Measurements from ENCODE around the gene KRT10. TPM values are rescaled to one million over a fixed set of nuclear protein-coding genes. Genes with fewer than 3 reads are reported as not detected.
A peak's percentile ranks its signal among the peaks of the same experiment; 100 is the strongest.

KRT10 gene
- polyA plus RNA-seq, 3 donors = 9.7 to 79.1 (median 58.7) TPM

DNA sequence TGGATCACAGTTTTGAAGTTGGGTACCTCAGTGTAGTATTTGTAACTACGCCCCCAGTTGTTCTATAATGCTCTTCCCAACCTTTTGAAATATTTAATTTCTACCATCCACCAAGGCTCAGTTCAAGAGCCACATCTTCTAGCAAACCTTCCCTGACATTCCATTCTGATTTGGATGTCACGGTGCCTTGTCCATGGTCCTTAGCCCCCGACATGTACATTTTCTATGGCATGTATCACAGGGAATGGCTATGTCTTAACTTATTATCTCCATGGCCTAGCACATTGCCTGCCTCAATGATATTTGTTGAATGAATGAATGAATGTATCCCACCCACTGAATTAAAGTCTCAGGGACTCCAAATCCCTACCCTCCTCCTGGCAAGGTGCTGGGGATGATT, 16.3 kb downstream of the KRT10 start:
- Histone ChIP-seq H2AFZ (ENCODE audit: insufficient read depth, low read depth, low read length, poor library complexity, severe bottlenecking) (no peak overlapping the region), H3K27me3 (ENCODE audit: control insufficient read depth in 2 of 2, insufficient read depth in 2 of 2, low read length in 2 of 2) (peaks cover 51 to 53% of the 10 kb centered on the region in 2 donors), H3K9ac (ENCODE audit: insufficient read depth, low read length, poor library complexity, severe bottlenecking) (no peak overlapping the region), H3K9me3 (replicated peaks in 1 of 2; ENCODE audit: control insufficient read depth in 1 of 2, insufficient read depth in 1 of 2, low read length in 2 of 2) (no peaks in the 10 kb centered on the region), H3K27ac (ENCODE audit: low read depth in 1 of 2, low read length in 2 of 2) (no peak overlapping the region), H3K4me3 (replicated peaks in 1 of 3; ENCODE audit: low read depth in 2 of 3, low read length in 3 of 3) (no peak overlapping the region), H4K20me1 (ENCODE audit: insufficient read depth, low read length) (no peaks in the 10 kb centered on the region), H3K36me3 (replicated peaks in 1 of 2; ENCODE audit: control insufficient read depth in 1 of 2, insufficient read depth in 2 of 2, low read length in 2 of 2) (no peaks in the 10 kb centered on the region), H3K4me1 (ENCODE audit: control insufficient read depth in 1 of 2, insufficient read depth in 2 of 2, low read length in 2 of 2) (no peaks in the 10 kb centered on the region), H3K79me2 (ENCODE audit: insufficient read depth, low read length) (no peaks in the 10 kb centered on the region), H3K4me2 (replicated peaks; ENCODE audit: extremely low read depth, low read length, poor library complexity, severe bottlenecking) (no peak overlapping the region)
- H3K27ac Mint-ChIP-seq = no peak overlapping the region
- no peaks in the 10 kb centered on the region for H3K36me3 Mint-ChIP-seq
- intact Hi-C loops (cut with micrococcal nuclease) = no loop called here
- TF ChIP-seq, protein P1, sequence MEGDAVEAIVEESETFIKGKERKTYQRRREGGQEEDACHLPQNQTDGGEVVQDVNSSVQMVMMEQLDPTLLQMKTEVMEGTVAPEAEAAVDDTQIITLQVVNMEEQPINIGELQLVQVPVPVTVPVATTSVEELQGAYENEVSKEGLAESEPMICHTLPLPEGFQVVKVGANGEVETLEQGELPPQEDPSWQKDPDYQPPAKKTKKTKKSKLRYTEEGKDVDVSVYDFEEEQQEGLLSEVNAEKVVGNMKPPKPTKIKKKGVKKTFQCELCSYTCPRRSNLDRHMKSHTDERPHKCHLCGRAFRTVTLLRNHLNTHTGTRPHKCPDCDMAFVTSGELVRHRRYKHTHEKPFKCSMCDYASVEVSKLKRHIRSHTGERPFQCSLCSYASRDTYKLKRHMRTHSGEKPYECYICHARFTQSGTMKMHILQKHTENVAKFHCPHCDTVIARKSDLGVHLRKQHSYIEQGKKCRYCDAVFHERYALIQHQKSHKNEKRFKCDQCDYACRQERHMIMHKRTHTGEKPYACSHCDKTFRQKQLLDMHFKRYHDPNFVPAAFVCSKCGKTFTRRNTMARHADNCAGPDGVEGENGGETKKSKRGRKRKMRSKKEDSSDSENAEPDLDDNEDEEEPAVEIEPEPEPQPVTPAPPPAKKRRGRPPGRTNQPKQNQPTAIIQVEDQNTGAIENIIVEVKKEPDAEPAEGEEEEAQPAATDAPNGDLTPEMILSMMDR (IDR thresholded peaks at IDR 0.05) = no peak
- H3K4me1 Mint-ChIP-seq = no peaks in the 10 kb centered on the region
- no peak for DNase-seq
- H3K27me3 Mint-ChIP-seq (ENCODE audit: low read depth in 3 of 3) = peaks cover 39 to 48% (median 44%) of the 10 kb centered on the region in 3 donors
- H3K4me3 Mint-ChIP-seq = no peak overlapping the region
- WGBS (ENCODE audit: insufficient coverage) = no CpG with 5 or more reads among the region's 3 CpGs
- H3K9me3 Mint-ChIP-seq = no peaks in the 10 kb centered on the region

DNA sequence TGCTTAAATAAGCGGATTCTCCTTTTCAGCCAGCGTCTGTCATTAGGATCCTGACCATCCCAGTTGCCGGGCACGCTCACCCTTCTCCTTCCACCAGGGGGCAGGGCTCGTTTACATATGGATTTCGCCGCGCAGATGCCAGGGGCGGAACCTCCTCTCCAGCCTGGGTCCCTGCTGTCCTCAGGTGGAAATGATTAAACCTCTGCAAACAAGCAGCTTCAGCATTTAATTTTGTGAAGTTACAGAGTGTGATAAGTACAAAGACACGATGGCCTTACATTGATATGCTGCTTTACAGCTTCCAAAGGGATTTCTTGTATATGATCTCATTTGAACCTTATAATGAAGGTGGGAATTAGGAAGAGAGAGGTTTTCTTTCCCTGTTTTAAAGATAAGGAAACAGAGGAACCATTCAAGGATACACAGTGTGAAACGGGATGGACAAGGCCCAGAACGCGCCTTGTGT, 18.8 kb downstream of the KRT10 start:
- no peak overlapping the region for H3K4me2 ChIP-seq (replicated peaks; ENCODE audit: extremely low read depth, low read length, poor library complexity, severe bottlenecking)
- no peaks in the 10 kb centered on the region for H3K36me3 ChIP-seq (replicated peaks in 1 of 2; ENCODE audit: control insufficient read depth in 1 of 2, insufficient read depth in 2 of 2, low read length in 2 of 2)
- no peaks in the 10 kb centered on the region for H3K9me3 ChIP-seq (replicated peaks in 1 of 2; ENCODE audit: control insufficient read depth in 1 of 2, insufficient read depth in 1 of 2, low read length in 2 of 2)
- TF ChIP-seq, protein P1 (IDR thresholded peaks at IDR 0.05) = peak; percentile 89
- no peak overlapping the region for H3K9ac ChIP-seq (ENCODE audit: insufficient read depth, low read length, poor library complexity, severe bottlenecking)
- Mint-ChIP-seq H3K27me3 (ENCODE audit: low read depth in 3 of 3) (peaks cover 29 to 38% (median 33%) of the 10 kb centered on the region in 3 donors), H3K9me3 (no peaks in the 10 kb centered on the region), H3K4me1 (no peaks in the 10 kb centered on the region), H3K36me3 (no peaks in the 10 kb centered on the region), H3K27ac (no peak overlapping the region), H3K4me3 (no peak overlapping the region)
- H3K4me3 ChIP-seq (replicated peaks in 1 of 3; ENCODE audit: low read depth in 2 of 3, low read length in 3 of 3) = no peak overlapping the region
- no peak overlapping the region for H2AFZ ChIP-seq (ENCODE audit: insufficient read depth, low read depth, low read length, poor library complexity, severe bottlenecking)
- no peaks in the 10 kb centered on the region for H3K79me2 ChIP-seq (ENCODE audit: insufficient read depth, low read length)
- intact Hi-C loops (cut with micrococcal nuclease) = loop anchor here (2.0 to 5.0 kb wide), 3 partner anchors 745 to 859 kb away; no protein-coding TSS in a partner anchor
- peak; percentile 51 to 66 (median 59) for DNase-seq
- WGBS (ENCODE audit: insufficient coverage) = 23% methylated on average over 8 of the region's 13 CpGs
- H3K4me1 ChIP-seq (ENCODE audit: control insufficient read depth in 1 of 2, insufficient read depth in 2 of 2, low read length in 2 of 2) = no peaks in the 10 kb centered on the region
- H4K20me1 ChIP-seq (ENCODE audit: insufficient read depth, low read length) = no peaks in the 10 kb centered on the region
- peaks cover 35 to 42% of the 10 kb centered on the region in 2 donors for H3K27me3 ChIP-seq (ENCODE audit: control insufficient read depth in 2 of 2, insufficient read depth in 2 of 2, low read length in 2 of 2)
- no peak overlapping the region for H3K27ac ChIP-seq (ENCODE audit: low read depth in 1 of 2, low read length in 2 of 2)
